MCF 10A (cell line): ENCODE measurements around the gene AMACR. TPM values are rescaled to one million over a fixed set of nuclear protein-coding genes. Genes with fewer than 3 reads are reported as not detected.
A peak's percentile ranks its signal among the peaks of the same experiment; 100 is the strongest.

Experiments
- BruUV-seq: library from RNA; stranded (reverse); fragments of 400-500 nt; replicated peaks from 2 replicates; lab custom pipeline; 2021; lab: Mats Ljungman, UMichigan
- CTCF ChIA-PET: fragments of 300-600 bp; sonication (Branson Sonifier 250); formaldehyde crosslinking; extraction: SDS; loops from one replicate; lab custom pipeline; 2021; ENCODE audit warnings: antibody characterized with exemption, inconsistent platforms; lab: Yijun Ruan, JAX
- POLR2A ChIA-PET: fragments of 300-600, 350-650 bp; sonication (Branson Sonifier 250); formaldehyde crosslinking; extraction: SDS; loops from one replicate; lab custom pipeline; 2020; ENCODE audit warnings: antibody characterized with exemption, inconsistent platforms; lab: Yijun Ruan, JAX
- DNase-seq: peaks from one replicate; pipeline ENCODE4 v3.0.0-alpha.2; 2018; ENCODE audit not compliant: unreplicated experiment
- H3K27ac Mint-ChIP-seq: one replicate; pipeline ENCODE4 v1.8.0; 2022; ENCODE audit warnings: mild to moderate bottlenecking, low read depth, mixed read lengths; ENCODE audit not compliant: unreplicated experiment
- H3K27me3 Mint-ChIP-seq: one replicate; pipeline ENCODE4 v1.8.0; 2022; ENCODE audit warnings: mixed read lengths; ENCODE audit not compliant: insufficient read depth, unreplicated experiment
- H3K36me3 Mint-ChIP-seq: one replicate; pipeline ENCODE4 v1.8.0; 2022; ENCODE audit warnings: mild to moderate bottlenecking, moderate library complexity, mixed read lengths; ENCODE audit not compliant: insufficient read depth, unreplicated experiment
- H3K4me1 Mint-ChIP-seq: one replicate; pipeline ENCODE4 v1.8.0; 2022; ENCODE audit warnings: mixed read lengths; ENCODE audit not compliant: insufficient read depth, unreplicated experiment
- H3K4me3 Mint-ChIP-seq: one replicate; pipeline ENCODE4 v1.8.0; 2022; ENCODE audit warnings: mild to moderate bottlenecking, moderate library complexity, mixed read lengths; ENCODE audit not compliant: unreplicated experiment
- H3K9me3 Mint-ChIP-seq: one replicate; pipeline ENCODE4 v1.8.0; 2022; ENCODE audit warnings: mixed read lengths; ENCODE audit not compliant: unreplicated experiment
- CTCF ChIP-seq: fragments of 200-600 bp; IDR thresholded peaks from one replicate; pipeline ENCODE4 v1.8.0; 2022; ENCODE audit warnings: antibody characterized with exemption, mild to moderate bottlenecking; ENCODE audit not compliant: unreplicated experiment
- intact Hi-C: fragments of 100-400 bp; cut with micrococcal nuclease; formaldehyde crosslinking; loops from 2 replicates; pipeline ENCODE4 v1.14.1; 2022
- total RNA-seq: library from RNA; stranded (reverse); gene quantifications from 2 replicates; pipeline ENCODE4 v1.2.3, GENCODE V29; 2022

AMACR gene
- total RNA-seq, 1 experiment from 2014 or later, result 7.9 TPM

DNA sequence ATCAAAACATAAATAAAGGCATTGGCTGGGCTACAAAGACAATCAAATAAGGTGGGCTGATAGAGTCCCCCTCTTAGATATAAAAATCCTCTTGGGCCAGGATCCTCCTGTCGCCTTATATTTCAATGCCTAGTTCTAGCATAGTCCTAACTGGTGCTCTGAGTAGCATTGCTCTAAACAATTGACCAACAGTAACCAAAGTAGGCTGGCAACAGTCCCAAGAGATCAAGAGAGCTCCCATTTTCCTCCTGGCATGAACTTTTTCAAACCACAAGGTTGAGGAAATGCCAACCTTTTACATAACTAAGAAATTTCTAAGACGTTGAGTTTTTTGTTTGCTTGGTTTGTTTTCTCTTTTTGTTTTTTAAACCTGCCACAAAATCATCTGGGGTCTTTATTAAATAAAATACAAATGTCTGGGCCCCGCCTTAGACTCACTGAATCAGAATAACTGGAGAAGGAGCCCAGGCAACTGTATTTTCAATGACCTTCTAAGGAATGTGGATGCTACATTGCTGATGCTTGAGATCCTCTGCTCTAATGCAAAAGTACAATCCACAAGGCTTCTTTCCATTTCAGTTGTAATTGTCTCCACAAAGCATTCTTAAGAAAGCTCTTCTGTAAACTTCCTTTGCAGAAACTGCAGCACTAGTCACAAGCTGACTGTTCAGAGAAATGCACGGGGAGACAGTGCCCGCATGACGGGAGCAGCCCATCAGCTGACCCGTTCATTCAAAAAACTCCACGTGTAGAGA, 26.3 kb downstream of the AMACR start:
- Mint-ChIP-seq H3K4me1 (no peaks in the 10 kb centered on the region), H3K4me3 (no peak overlapping the region), H3K27me3 (no peaks in the 10 kb centered on the region), H3K9me3 (no peaks in the 10 kb centered on the region), H3K36me3 (no peaks in the 10 kb centered on the region), H3K27ac (no peak overlapping the region)
- DNase-seq, result peak; percentile 56
- ChIA-PET POLR2A (interaction anchor here (0.9 to 2.0 kb wide), 2 partner anchors 10 to 26 kb away, joined by 3 to 5 read pairs; partner anchors contain the start of gene AMACR), CTCF (interaction anchor here (0.6 to 2.5 kb wide), 7 partner anchors 11 to 1895 kb away, joined by 3 to 9 read pairs (median 4); no protein-coding TSS in a partner anchor)
- intact Hi-C loops, result no loop called here
- no peak for TF ChIP-seq CTCF
- no TSS peak for BruUV-seq

DNA sequence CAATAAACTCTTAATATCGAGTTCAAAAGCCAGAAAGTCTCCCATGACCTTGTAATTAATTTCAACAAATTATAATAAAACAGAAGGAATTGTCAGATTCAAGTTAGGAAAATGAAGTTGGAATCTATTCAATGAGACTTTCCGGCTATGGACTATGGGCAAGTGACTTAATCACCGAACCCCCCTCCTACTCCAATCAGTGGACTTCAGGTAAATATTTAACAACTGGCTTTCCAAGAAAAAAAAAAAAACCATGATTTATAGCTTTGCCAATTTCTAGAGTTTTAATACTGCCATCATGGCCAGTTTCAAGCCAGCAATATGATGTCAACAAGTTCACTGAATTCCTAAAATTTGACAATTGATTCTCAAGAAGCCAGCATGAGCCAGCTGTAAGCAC, 27.8 kb downstream of the AMACR start:
- intact Hi-C loops, result no loop called here
- no peak for TF ChIP-seq CTCF
- no peak overlapping the region for H3K27ac Mint-ChIP-seq
- no TSS peak for BruUV-seq
- DNase-seq, result no peak
- no peaks in the 10 kb centered on the region for H3K9me3 Mint-ChIP-seq
- ChIA-PET CTCF (interaction anchor here (0.6 to 2.8 kb wide), 3 partner anchors 10 to 28 kb away, joined by 3 to 20 read pairs (median 3); no protein-coding TSS in a partner anchor), POLR2A (interaction anchor here (0.7 kb wide), 1 partner anchor 565 kb away, joined by 4 read pairs; no protein-coding TSS in a partner anchor)
- H3K27me3 Mint-ChIP-seq, result no peaks in the 10 kb centered on the region
- H3K4me1 Mint-ChIP-seq, result no peaks in the 10 kb centered on the region
- H3K4me3 Mint-ChIP-seq, result no peak overlapping the region
- peaks cover 6% of the 10 kb centered on the region for H3K36me3 Mint-ChIP-seq

GRCh38 chr5:33978306-33978705, 29.5 kb downstream of the AMACR start:
- Mint-ChIP-seq H3K27me3 (no peaks in the 10 kb centered on the region), H3K36me3 (peaks cover 6% of the 10 kb centered on the region), H3K9me3 (no peaks in the 10 kb centered on the region), H3K4me3 (no peak overlapping the region), H3K27ac (no peak overlapping the region), H3K4me1 (no peaks in the 10 kb centered on the region)
- no peak for TF ChIP-seq CTCF
- ChIA-PET POLR2A (interaction anchor here (1.4 kb wide), 1 partner anchor 8 kb away, joined by 4 read pairs; no protein-coding TSS in a partner anchor), CTCF (interaction anchor here (0.6 to 2.8 kb wide), 3 partner anchors 9 to 35 kb away, joined by 3 to 20 read pairs (median 4); no protein-coding TSS in a partner anchor)
- intact Hi-C loops, result no loop called here
- BruUV-seq, result no TSS peak
- DNase-seq, result no peak

DNA sequence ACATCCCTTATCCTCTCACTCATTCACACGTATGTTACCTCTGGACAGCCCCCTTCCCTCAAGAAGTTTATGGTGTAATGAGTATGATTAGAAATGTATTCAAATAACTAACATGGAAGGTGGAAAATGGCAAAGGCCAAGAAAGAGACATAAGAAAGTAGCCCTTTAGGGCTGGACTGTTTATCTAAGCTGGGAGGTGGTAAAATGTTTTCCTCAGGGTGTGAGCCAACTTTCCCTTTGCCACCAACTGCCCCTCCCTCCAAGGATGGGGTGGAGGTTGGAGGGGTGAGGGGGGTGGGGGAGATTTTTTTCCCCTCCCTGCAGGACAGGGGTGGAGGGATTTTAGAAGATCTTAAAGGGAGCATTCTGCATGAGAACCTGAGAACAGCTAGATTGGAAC, 31.5 kb downstream of the AMACR start:
- no peaks in the 10 kb centered on the region for H3K4me1 Mint-ChIP-seq
- no peak overlapping the region for H3K27ac Mint-ChIP-seq
- H3K27me3 Mint-ChIP-seq, result no peaks in the 10 kb centered on the region
- ChIA-PET CTCF (interaction anchor here (1.6 kb wide), 1 partner anchor 21 kb away, joined by 3 read pairs; no protein-coding TSS in a partner anchor), POLR2A (interaction anchor here (0.7 kb wide), 1 partner anchor 568 kb away, joined by 3 read pairs; no protein-coding TSS in a partner anchor)
- TF ChIP-seq CTCF, result no peak
- peaks cover 6% of the 10 kb centered on the region for H3K36me3 Mint-ChIP-seq
- intact Hi-C loops, result no loop called here
- BruUV-seq, result no TSS peak
- DNase-seq, result no peak
- no peaks in the 10 kb centered on the region for H3K9me3 Mint-ChIP-seq
- H3K4me3 Mint-ChIP-seq, result no peak overlapping the region
